Articular chondrocyte of knee joint (primary cell): Measurements from ENCODE around the gene MEIOB. TPM values are rescaled to one million over a fixed set of nuclear protein-coding genes. Genes with fewer than 3 reads are reported as not detected.

Experiments used
- total RNA-seq: library from RNA; depleted of rRNA; stranded (reverse); fragments of >200 nt; gene quantifications from 2 replicates; pipeline ENCODE4 v1.2.3, GENCODE V29; 2012

Gene MEIOB, protein sequence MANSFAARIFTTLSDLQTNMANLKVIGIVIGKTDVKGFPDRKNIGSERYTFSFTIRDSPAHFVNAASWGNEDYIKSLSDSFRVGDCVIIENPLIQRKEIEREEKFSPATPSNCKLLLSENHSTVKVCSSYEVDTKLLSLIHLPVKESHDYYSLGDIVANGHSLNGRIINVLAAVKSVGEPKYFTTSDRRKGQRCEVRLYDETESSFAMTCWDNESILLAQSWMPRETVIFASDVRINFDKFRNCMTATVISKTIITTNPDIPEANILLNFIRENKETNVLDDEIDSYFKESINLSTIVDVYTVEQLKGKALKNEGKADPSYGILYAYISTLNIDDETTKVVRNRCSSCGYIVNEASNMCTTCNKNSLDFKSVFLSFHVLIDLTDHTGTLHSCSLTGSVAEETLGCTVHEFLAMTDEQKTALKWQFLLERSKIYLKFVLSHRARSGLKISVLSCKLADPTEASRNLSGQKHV
- 0.32 and 0.39 TPM in 2 replicates for total RNA-seq

DNA sequence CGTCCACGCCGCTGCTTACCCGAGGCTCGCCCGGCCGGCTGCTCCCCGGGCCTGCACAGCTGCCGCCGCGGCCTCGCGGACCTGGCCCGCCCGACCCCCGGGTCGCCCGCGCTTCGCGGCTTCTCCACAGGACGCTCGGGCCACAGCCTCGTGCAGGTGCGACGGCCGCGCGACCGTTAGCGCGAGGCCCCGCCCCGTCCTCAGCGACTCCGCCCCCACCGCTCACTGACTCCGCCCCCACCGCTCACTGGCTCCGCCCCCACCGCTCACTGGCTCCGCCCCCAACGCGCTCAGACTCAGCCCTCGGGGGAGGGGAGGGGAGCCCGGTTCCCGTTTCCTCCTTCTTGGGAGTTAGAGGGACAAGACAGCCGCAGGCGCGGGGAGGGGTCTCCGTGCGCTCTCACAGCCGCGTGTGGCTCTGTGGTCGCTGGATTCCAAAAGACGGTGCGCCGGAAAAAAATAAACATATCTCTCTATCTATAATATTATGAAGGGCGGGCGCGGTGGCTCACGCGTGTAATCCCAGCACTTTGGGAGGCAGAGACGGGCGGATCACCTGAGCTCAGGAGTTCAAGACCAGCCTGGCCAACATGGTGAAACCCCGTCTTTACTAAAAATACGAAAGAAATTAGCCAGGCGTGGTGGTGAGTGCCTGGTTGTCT, at the start of gene MEIOB:
TSS of gene MEIOB (minus strand) at position 191 of the 662 bp plus-strand sequence. CDS start 3,989 bp downstream, outside the sequence.

GRCh38 chr16:1918351-1919326, 46.7 kb upstream of the MEIOB start, which contains the start of gene HS3ST6:
Gene HS3ST6 (minus strand): TSS chr16:1918415. CDS start chr16:1918323, 92 bp downstream.

DNA sequence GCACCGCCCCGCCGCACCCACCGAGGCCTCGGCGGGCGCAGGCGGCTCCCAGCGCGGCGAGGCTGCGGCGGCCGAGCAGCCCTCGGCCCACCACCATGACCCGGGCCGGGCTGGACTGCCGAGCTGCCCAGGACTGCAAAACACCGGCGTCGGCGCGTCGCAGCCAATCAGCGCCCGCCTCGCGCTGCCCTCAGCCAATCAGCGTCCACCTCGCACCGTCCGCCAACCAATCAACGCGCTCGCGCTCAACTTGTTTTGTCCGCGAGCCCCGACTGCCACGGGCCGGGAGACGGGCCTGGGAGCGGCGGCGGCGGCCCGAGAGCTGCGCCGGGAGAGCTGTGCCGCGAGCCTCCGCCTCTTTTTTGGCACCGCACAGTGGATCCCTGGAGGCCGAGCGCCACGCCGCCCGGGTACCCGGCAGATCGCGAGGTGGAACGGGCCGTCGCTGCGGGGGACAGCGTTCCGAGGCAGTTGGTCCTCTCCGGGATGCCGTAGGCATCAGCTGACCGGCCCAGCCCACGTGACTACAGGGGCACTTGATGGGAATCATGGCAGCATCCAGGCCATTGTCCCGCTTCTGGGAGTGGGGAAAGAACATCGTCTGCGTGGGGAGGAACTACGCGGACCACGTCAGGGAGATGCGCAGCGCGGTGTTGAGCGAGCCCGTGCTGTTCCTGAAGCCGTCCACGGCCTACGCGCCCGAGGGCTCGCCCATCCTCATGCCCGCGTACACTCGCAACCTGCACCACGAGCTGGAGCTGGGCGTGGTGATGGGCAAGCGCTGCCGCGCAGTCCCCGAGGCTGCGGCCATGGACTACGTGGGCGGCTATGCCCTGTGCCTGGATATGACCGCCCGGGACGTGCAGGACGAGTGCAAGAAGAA, 45.0 kb downstream of the MEIOB start, which contains the start of the genes FAHD1 and HAGH:
TSS of gene FAHD1 (plus strand) at position 516 of the 883 bp plus-strand sequence. CDS start at position 549, 33 bp downstream.
TSS of gene HAGH (minus strand) at position 135 of the 883 bp plus-strand sequence. CDS start at position 97, 38 bp downstream.

DNA sequence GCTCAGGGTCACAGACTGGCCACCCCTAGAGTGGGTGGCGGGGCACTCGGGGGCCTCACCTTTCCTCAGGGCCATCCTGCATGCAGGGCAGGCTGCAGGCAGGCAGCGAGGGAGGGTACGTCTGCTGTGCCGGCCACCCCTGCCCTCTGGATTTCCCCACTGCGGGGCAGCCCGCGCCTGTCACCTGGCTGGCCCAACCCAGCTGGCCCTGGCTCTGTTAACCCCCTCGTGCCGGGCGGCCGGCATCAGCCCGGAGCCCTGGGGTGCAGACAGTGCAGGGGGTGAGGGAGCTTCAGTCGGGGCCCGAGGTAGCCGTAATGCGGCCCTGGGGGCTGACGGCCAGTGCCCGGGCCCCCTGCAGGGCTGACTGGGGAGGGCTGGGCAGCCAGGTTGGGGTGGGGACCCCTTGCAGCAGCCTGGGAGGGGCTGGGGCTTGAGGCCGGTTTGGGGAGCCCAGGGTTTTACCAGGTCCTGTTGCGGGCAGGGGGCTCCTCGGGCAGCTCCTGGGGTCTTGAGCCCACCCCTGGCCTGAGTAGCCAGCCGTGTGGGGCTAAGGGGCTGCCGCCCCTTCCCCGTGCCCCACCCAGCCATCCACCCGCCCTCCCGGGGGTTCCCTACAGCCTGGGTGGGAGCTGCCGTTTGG, 78.3 kb downstream of the MEIOB start, which contains the start of gene IGFALS:
TSS of gene IGFALS (minus strand) at position 128 of the 643 bp plus-strand sequence. CDS start at position 75, 53 bp downstream.

Other genes with a start within 250 kb of the MEIOB start
- gene JPT2, start 193.9 kb downstream of the MEIOB start, total RNA-seq, result 23.7 and 24.9 TPM in 2 replicates
- 33.2 and 35.8 TPM in 2 replicates for gene MAPK8IP3, start 166.0 kb downstream of the MEIOB start, total RNA-seq
- 21.7 and 29.3 TPM in 2 replicates for gene NME3, start 100.6 kb downstream of the MEIOB start, total RNA-seq
- 8.6 and 9.0 TPM in 2 replicates for gene EME2, start 99.4 kb downstream of the MEIOB start, total RNA-seq
- gene MRPS34, start 99.0 kb downstream of the MEIOB start, total RNA-seq, result 36.3 and 42.9 TPM in 2 replicates
- gene SPSB3, start 89.6 kb downstream of the MEIOB start, total RNA-seq, result 17.4 and 18.9 TPM in 2 replicates
- 43.9 and 44.4 TPM in 2 replicates for gene NUBP2, start 89.2 kb downstream of the MEIOB start, total RNA-seq
- gene IGFALS, start 78.5 kb downstream of the MEIOB start, total RNA-seq, result 0.11 TPM in 1 of 2 replicates, not detected in the other
- 14.3 and 23.7 TPM in 2 replicates for gene HAGH, start 45.3 kb downstream of the MEIOB start, total RNA-seq
- gene FAHD1, start 45.0 kb downstream of the MEIOB start, total RNA-seq, result 28.1 and 49.4 TPM in 2 replicates
- gene HS3ST6, start 46.3 kb upstream of the MEIOB start, total RNA-seq, result not detected in 2 replicates
- gene MSRB1, start 71.0 kb upstream of the MEIOB start, total RNA-seq, result 13.5 and 17.8 TPM in 2 replicates
- gene RPL3L, start 82.5 kb upstream of the MEIOB start, total RNA-seq, result not detected in 2 replicates
- gene NDUFB10, start 87.4 kb upstream of the MEIOB start, total RNA-seq, result 97.7 and 108 TPM in 2 replicates
- gene RPS2, start 92.7 kb upstream of the MEIOB start, total RNA-seq, result 1,674 and 2,243 TPM in 2 replicates
- not detected in 2 replicates for gene RNF151, start 94.7 kb upstream of the MEIOB start, total RNA-seq
- 17.5 and 19.1 TPM in 2 replicates for gene TBL3, start 99.9 kb upstream of the MEIOB start, total RNA-seq
- gene NOXO1, start 109.3 kb upstream of the MEIOB start, total RNA-seq, result not detected in 2 replicates
- gene GFER, start 112.0 kb upstream of the MEIOB start, total RNA-seq, result 9.2 and 12.5 TPM in 2 replicates
- gene SYNGR3, start 117.8 kb upstream of the MEIOB start, total RNA-seq, result 0.26 and 0.76 TPM in 2 replicates
- 13.7 and 15.0 TPM in 2 replicates for gene ZNF598, start 137.7 kb upstream of the MEIOB start, total RNA-seq
- gene NPW, start 147.6 kb upstream of the MEIOB start, total RNA-seq, result 0.39 and 0.65 TPM in 2 replicates
- 24.3 and 40.4 TPM in 2 replicates for gene NHERF2, start 154.7 kb upstream of the MEIOB start, total RNA-seq
- 15.5 and 16.2 TPM in 2 replicates for gene NTHL1, start 175.7 kb upstream of the MEIOB start, total RNA-seq
- gene TSC2, start 175.8 kb upstream of the MEIOB start, total RNA-seq, result 49.2 and 59.6 TPM in 2 replicates